BLaER1 treated with 17β-estradiol and CSF1 and Interleukin-3, amounts not matched to agents 10 nM and 100 nM (cell line): ENCODE data around the gene TGFB2.

ENCODE experiments used
- H3K27ac ChIP-seq, 11 experiments: shearing (Covaris generic); formaldehyde crosslinking; 2 replicates each; pipeline ENCODE4 v1.8.1; 2022
- H3K27me3 ChIP-seq, 11 experiments: shearing (Covaris generic); formaldehyde crosslinking; 2 replicates each; pipeline ENCODE4 v1.8.1; 2022
- H3K36me3 ChIP-seq, 11 experiments: shearing (Covaris generic); formaldehyde crosslinking; 2 replicates each; pipeline ENCODE4 v1.8.1; 2022
- H3K4me1 ChIP-seq, 10 experiments: shearing (Covaris generic); formaldehyde crosslinking; 2 replicates each; pipeline ENCODE4 v1.8.1; 2022
- H3K4me2 ChIP-seq, 11 experiments: shearing (Covaris generic); formaldehyde crosslinking; 2 replicates each; pipeline ENCODE4 v1.8.1; 2022
- H3K4me3 ChIP-seq, 10 experiments: shearing (Covaris generic); formaldehyde crosslinking; 2 replicates each; pipeline ENCODE4 v1.8.1; 2022
- H3K9ac ChIP-seq, 11 experiments: shearing (Covaris generic); formaldehyde crosslinking; 2 replicates each; pipeline ENCODE4 v1.8.1; 2022
- H3K9me3 ChIP-seq, 11 experiments: shearing (Covaris generic); formaldehyde crosslinking; replicated peaks in 1 of 11; 2 replicates each; pipeline ENCODE4 v1.8.1; 2022
- H4K20me1 ChIP-seq, 11 experiments: shearing (Covaris generic); formaldehyde crosslinking; 2 replicates each; pipeline ENCODE4 v1.8.1; 2022
- Cebpa-rat ChIP-seq, 11 experiments: shearing (Covaris generic); IDR thresholded peaks; 2 replicates each; pipeline ENCODE4 v1.8.1; 2022

The TGFB2 gene

DNA sequence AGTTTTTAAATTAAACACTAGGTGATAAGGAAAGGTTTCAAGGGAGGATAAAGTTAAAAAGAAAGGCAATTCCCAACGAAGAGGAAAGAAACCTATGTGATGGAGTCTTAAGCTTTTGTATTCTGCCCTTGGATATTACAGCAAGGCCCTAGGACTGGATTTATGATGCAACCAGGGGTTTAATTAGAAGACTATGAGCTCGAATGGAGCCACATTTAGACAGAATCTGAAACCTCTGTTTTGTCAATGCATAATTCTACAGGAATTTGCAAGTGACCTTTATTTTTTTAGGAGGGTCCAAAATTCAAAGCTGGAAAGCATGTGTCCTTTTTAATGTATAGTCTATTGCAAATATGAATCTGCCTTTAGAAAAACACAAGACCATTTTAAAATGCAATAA is 37.9 kb downstream of the TGFB2 start:
- H3K4me1 ChIP-seq, result peaks cover 0 to 9% (median under 1%) of the 10 kb centered on the region in 10 experiments; a peak in 8 of 20 replicates
- H3K4me2 ChIP-seq, result peak overlapping the region in 2 of 11 experiments; percentile 23 to 34; a peak in 3 of 22 replicates
- H3K27ac ChIP-seq, result no peak overlapping the region
- H4K20me1 ChIP-seq, result peaks cover 0 to 47% (median 0%) of the 10 kb centered on the region in 11 experiments; a peak in 3 of 22 replicates
- no peaks in the 10 kb centered on the region for H3K9me3 ChIP-seq
- no peak overlapping the region for H3K9ac ChIP-seq
- peaks cover 0 to 100% (median 0%) of the 10 kb centered on the region in 11 experiments; a peak in 9 of 22 replicates for H3K27me3 ChIP-seq
- no peak overlapping the region for H3K4me3 ChIP-seq
- H3K36me3 ChIP-seq, result no peaks in the 10 kb centered on the region
- TF ChIP-seq Cebpa-rat (IDR thresholded peaks at IDR 0.05), result no peak

DNA sequence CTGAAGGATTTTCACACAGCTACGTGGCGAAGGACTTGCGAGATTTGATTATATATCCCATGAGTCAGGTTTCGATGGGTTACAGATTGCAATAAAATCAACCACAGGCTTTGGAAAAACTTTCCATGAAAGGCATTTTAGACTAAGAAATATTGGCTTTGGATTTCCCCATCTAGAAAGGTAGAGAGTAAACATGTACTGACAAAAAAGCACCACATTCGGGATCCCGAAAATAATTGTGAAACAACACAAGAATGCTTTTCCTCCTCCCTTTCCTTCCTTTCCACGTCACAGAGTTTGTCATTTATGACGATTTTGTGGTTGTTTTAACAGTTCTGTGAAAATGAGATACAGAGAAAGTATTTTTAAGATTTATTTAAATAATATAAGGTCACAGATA is 38.5 kb downstream of the TGFB2 start:
- H3K27me3 ChIP-seq, result peaks cover 0 to 100% (median 0%) of the 10 kb centered on the region in 11 experiments; a peak in 9 of 22 replicates
- TF ChIP-seq Cebpa-rat (IDR thresholded peaks at IDR 0.05), result no peak
- H3K36me3 ChIP-seq, result no peaks in the 10 kb centered on the region
- no peak overlapping the region for H3K27ac ChIP-seq
- H4K20me1 ChIP-seq, result peaks cover 0 to 46% (median 0%) of the 10 kb centered on the region in 11 experiments; a peak in 2 of 22 replicates
- 0 out of 20 replicates have a peak, but pooled peaks cover 0 to 8% (median 0%) of the 10 kb centered on the region in 10 experiments for H3K4me1 ChIP-seq
- H3K4me3 ChIP-seq, result no peak overlapping the region
- peak overlapping the region in 6 of 11 experiments; percentile 18 to 36 (median 26); a peak in 6 of 22 replicates for H3K4me2 ChIP-seq
- H3K9ac ChIP-seq, result no peak overlapping the region
- no peaks in the 10 kb centered on the region; a peak in 1 of 22 replicates for H3K9me3 ChIP-seq

DNA sequence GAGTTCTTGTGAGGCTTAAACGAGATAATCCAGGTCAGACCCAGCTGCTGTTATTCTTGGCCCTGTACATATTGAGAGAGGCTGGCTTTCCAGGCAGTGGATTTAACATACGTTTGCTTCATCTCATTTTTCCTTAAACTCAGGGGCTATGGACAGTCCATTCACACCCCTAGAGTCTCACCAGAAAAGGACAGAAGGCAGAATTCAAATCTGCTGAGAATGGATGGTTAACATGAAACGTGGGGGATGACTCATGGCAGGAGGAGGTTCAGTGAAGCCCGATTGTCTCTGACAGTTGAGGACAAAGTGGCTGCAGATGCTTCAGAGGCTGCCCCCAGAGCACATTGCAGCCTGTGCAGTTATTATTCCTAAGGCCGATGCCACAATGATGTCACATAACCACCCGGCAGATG is 39.5 kb downstream of the TGFB2 start:
- no peak overlapping the region for H3K4me3 ChIP-seq
- no peak overlapping the region for H3K4me2 ChIP-seq
- no peak overlapping the region for H3K27ac ChIP-seq
- H3K9ac ChIP-seq, result no peak overlapping the region
- H3K4me1 ChIP-seq, result 0 out of 20 replicates have a peak, but pooled peaks cover 0 to 8% (median 0%) of the 10 kb centered on the region in 10 experiments
- H3K9me3 ChIP-seq, result no peaks in the 10 kb centered on the region; a peak in 1 of 22 replicates
- peaks cover 0 to 45% (median 0%) of the 10 kb centered on the region in 11 experiments; a peak in 2 of 22 replicates for H4K20me1 ChIP-seq
- no peak for TF ChIP-seq Cebpa-rat (IDR thresholded peaks at IDR 0.05)
- no peaks in the 10 kb centered on the region for H3K36me3 ChIP-seq
- peaks cover 0 to 100% (median 0%) of the 10 kb centered on the region in 11 experiments; a peak in 9 of 22 replicates for H3K27me3 ChIP-seq

DNA sequence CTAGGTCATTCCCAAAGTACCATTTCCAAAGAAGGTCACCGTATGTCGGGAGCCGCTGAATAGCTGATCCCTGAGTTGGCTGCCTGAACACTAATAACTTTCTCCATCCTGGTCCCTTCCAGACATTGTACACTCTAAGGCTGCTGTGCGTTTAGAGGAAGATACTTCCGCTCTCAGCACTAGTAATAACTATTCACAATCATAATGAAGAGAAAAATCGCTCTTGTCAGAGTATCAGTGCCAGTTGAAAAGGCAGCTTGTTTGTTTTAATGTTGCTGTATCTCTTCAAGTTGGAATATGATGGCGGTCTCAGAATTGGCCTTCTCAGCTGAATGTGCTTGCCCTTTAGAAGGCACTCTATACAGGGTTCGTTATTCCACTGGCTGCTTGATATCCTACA is 43.5 kb downstream of the TGFB2 start:
- Histone ChIP-seq H4K20me1 (peaks cover 0 to 26% (median 0%) of the 10 kb centered on the region in 11 experiments; a peak in 1 of 22 replicates), H3K27me3 (peaks cover 0 to 99% (median 0%) of the 10 kb centered on the region in 11 experiments; a peak in 7 of 22 replicates), H3K27ac (no peak overlapping the region), H3K36me3 (no peaks in the 10 kb centered on the region), H3K9me3 (no peaks in the 10 kb centered on the region; a peak in 1 of 22 replicates), H3K9ac (no peak overlapping the region), H3K4me3 (no peak overlapping the region), H3K4me1 (0 out of 20 replicates have a peak, but pooled peaks cover 0 to 4% (median 0%) of the 10 kb centered on the region in 10 experiments), H3K4me2 (no peak overlapping the region)
- TF ChIP-seq Cebpa-rat (IDR thresholded peaks at IDR 0.05), result no peak

DNA sequence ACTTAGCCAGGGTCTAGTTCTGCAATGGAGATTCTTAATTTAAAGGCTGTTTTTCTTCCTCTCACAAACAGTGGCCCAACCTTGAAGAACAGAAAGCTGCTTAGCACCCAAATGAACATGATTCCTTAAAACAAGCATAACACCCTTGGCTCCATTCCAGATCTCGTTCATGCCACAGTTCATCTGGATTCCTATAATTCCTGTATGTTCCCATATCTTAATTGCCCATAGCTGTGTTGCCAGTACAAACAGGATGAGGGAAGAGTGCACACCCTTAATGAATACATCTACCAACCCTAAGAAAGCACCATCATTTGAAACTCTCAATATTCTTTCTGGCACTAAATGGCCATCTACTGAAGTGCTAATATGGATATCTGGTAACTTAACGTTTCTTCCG is 45.5 kb downstream of the TGFB2 start:
- no peak overlapping the region for H3K4me2 ChIP-seq
- peaks cover 0 to 21% (median 0%) of the 10 kb centered on the region in 11 experiments; a peak in 1 of 22 replicates for H4K20me1 ChIP-seq
- H3K4me3 ChIP-seq, result no peak overlapping the region
- H3K27ac ChIP-seq, result no peak overlapping the region
- TF ChIP-seq Cebpa-rat (IDR thresholded peaks at IDR 0.05), result no peak
- no peak overlapping the region for H3K9ac ChIP-seq
- H3K36me3 ChIP-seq, result no peaks in the 10 kb centered on the region
- H3K9me3 ChIP-seq, result no peaks in the 10 kb centered on the region; a peak in 1 of 22 replicates
- H3K27me3 ChIP-seq, result peaks cover 0 to 92% (median 0%) of the 10 kb centered on the region in 11 experiments; a peak in 7 of 22 replicates
- H3K4me1 ChIP-seq, result no peaks in the 10 kb centered on the region

DNA sequence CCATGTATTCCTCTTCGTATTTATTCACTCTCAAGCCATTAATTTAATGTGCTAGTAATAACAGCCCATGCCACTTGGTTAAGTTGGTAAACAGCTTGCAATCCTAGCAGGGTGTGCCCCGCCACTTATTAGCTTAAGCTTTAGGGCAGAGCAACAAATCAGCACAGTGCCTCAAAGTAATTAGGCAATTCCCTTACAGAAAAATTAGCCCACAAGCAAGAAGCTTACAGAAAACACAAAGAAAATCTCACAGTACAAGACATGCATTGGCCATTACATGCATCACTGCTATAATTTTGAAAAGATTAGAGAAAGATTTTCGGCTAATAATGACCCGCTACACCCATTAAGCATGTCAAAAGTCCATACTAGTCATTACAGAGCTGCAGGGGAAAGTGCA is 47.6 kb downstream of the TGFB2 start:
- H3K4me3 ChIP-seq, result no peak overlapping the region
- peaks cover 0 to 78% (median 0%) of the 10 kb centered on the region in 11 experiments; a peak in 6 of 22 replicates for H3K27me3 ChIP-seq
- no peaks in the 10 kb centered on the region for H3K36me3 ChIP-seq
- H3K4me1 ChIP-seq, result no peaks in the 10 kb centered on the region
- TF ChIP-seq Cebpa-rat (IDR thresholded peaks at IDR 0.05), result no peak
- no peak overlapping the region for H3K27ac ChIP-seq
- H4K20me1 ChIP-seq, result peaks cover 0 to 12% (median 0%) of the 10 kb centered on the region in 11 experiments; a peak in 1 of 22 replicates
- no peaks in the 10 kb centered on the region; a peak in 1 of 22 replicates for H3K9me3 ChIP-seq
- no peak overlapping the region for H3K9ac ChIP-seq
- H3K4me2 ChIP-seq, result no peak overlapping the region

DNA sequence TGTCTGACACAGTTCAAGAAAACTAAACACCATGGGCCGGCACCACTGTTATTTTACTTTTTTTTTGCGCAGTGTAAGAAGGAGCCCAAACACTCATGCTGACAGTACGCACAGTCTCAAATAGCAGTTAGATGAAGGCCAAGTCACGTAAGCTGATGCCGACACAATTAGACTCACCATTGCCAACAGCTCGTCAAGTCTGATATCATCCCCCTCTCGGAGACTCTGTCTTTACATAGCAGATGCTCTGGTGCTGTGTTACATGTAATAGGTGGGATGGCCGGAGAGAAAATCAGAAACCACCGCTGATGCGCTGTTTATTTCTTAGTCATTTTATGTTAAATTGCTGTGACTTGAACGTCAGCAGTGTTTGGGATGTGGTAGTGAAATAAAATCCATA is 49.3 kb downstream of the TGFB2 start:
- no peaks in the 10 kb centered on the region for H3K4me1 ChIP-seq
- H3K27me3 ChIP-seq, result peaks cover 0 to 66% (median 0%) of the 10 kb centered on the region in 11 experiments; a peak in 6 of 22 replicates
- H4K20me1 ChIP-seq, result peaks cover 0 to under 1% (median 0%) of the 10 kb centered on the region in 11 experiments; a peak in 1 of 22 replicates
- no peak overlapping the region for H3K27ac ChIP-seq
- no peaks in the 10 kb centered on the region for H3K9me3 ChIP-seq
- TF ChIP-seq Cebpa-rat (IDR thresholded peaks at IDR 0.05), result no peak
- no peak overlapping the region for H3K4me3 ChIP-seq
- H3K36me3 ChIP-seq, result no peaks in the 10 kb centered on the region
- no peak overlapping the region for H3K9ac ChIP-seq
- H3K4me2 ChIP-seq, result no peak overlapping the region

DNA sequence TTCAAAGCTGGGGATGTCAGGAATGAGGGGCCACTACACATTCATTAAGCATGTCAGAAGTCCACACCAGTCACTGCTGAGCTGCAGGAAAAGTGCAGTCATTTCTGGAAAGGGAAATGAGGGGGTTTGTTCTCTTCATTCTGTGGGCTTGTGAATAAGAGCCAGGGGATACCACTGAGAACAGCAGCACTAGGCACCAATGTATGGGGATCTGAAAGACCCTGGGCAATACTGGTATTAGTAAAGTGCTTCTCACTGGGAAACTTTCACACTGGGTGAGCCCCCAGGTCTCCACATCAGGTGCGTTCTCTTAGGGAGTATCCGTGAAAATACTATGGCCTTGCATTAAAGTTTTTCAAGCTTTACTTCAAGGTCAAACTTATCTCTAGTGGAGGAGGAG is 49.9 kb downstream of the TGFB2 start:
- no peak for TF ChIP-seq Cebpa-rat (IDR thresholded peaks at IDR 0.05)
- Histone ChIP-seq H3K4me3 (no peak overlapping the region), H3K4me2 (no peak overlapping the region), H3K27me3 (peaks cover 0 to 61% (median 0%) of the 10 kb centered on the region in 11 experiments; a peak in 5 of 22 replicates), H3K4me1 (no peaks in the 10 kb centered on the region), H3K36me3 (no peaks in the 10 kb centered on the region), H3K9me3 (no peaks in the 10 kb centered on the region), H3K27ac (no peak overlapping the region), H4K20me1 (no peaks in the 10 kb centered on the region; a peak in 1 of 22 replicates), H3K9ac (no peak overlapping the region)

DNA sequence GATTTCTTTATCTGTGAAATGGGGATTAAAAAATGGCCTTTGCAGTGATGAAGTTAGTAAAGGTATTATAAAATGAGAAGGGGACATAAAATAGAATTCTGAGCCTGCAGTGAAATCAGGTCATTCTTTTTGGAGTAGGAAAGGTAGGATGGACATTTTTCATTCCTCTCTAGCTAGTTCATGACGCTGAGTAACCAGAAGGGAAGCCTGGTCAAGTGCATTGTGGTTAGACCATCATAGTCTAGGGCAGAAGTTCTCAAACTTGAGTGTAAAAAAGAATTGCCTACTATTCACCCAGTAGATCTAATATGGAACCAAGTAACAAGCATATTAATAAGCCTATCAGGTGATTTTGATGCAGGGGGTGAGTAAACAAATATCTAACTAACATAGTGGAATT is 50.8 kb downstream of the TGFB2 start:
- Histone ChIP-seq H3K4me1 (no peaks in the 10 kb centered on the region), H3K9ac (no peak overlapping the region), H3K36me3 (no peaks in the 10 kb centered on the region), H3K9me3 (peaks cover 0 to 9% (median 0%) of the 10 kb centered on the region in 11 experiments; a peak in 4 of 22 replicates), H3K27me3 (peaks cover 0 to 51% (median 0%) of the 10 kb centered on the region in 11 experiments; a peak in 5 of 22 replicates), H3K4me2 (no peak overlapping the region), H3K27ac (no peak overlapping the region), H3K4me3 (no peak overlapping the region), H4K20me1 (no peaks in the 10 kb centered on the region; a peak in 1 of 22 replicates)
- TF ChIP-seq Cebpa-rat (IDR thresholded peaks at IDR 0.05), result no peak
